Calu3 (cell line): ENCODE data around the gene TENM4. TPM values are rescaled to one million over a fixed set of nuclear protein-coding genes. Genes with fewer than 3 reads are reported as not detected.

Experiments used
- BruUV-seq: library from RNA; stranded (reverse); fragments of 400-500 nt; replicated peaks from 2 replicates; lab custom pipeline; 2021; lab: Mats Ljungman, UMichigan
- CTCF ChIA-PET: fragments of 300-600 bp; sonication (Branson Sonifier 250); formaldehyde crosslinking; loops from one replicate; lab custom pipeline; 2022; ENCODE audit warnings: antibody characterized with exemption; lab: Charles Lee
- DNase-seq: peaks from one replicate; pipeline ENCODE4 v3.0.0; 2022
- H3K27ac Mint-ChIP-seq: one replicate; pipeline ENCODE4 v1.8.0; 2022; ENCODE audit warnings: mixed read lengths; ENCODE audit not compliant: unreplicated experiment
- H3K27me3 Mint-ChIP-seq: one replicate; pipeline ENCODE4 v1.8.0; 2022; ENCODE audit warnings: mixed read lengths; ENCODE audit not compliant: unreplicated experiment
- H3K36me3 Mint-ChIP-seq: one replicate; pipeline ENCODE4 v1.8.0; 2022; ENCODE audit warnings: mild to moderate bottlenecking, moderate library complexity, mixed read lengths; ENCODE audit not compliant: insufficient read depth, unreplicated experiment
- H3K4me1 Mint-ChIP-seq: one replicate; pipeline ENCODE4 v1.8.0; 2022; ENCODE audit warnings: mild to moderate bottlenecking, low read depth, mixed read lengths; ENCODE audit not compliant: unreplicated experiment
- H3K4me3 Mint-ChIP-seq: one replicate; pipeline ENCODE4 v1.8.0; 2022; ENCODE audit warnings: mild to moderate bottlenecking, low read depth, moderate library complexity, mixed read lengths; ENCODE audit not compliant: unreplicated experiment
- H3K9me3 Mint-ChIP-seq: one replicate; pipeline ENCODE4 v1.8.0; 2022; ENCODE audit warnings: low read depth, mixed read lengths; ENCODE audit not compliant: unreplicated experiment
- CTCF ChIP-seq: fragments of 200-600 bp; IDR thresholded peaks from one replicate; pipeline ENCODE4 v1.8.0; 2022; ENCODE audit warnings: antibody characterized with exemption; ENCODE audit not compliant: unreplicated experiment
- intact Hi-C: fragments of 100-400 bp; cut with micrococcal nuclease; formaldehyde crosslinking; loops from one replicate; pipeline ENCODE4 v1.10.0; 2022; ENCODE audit not compliant: unreplicated experiment
- total RNA-seq: library from RNA; stranded (reverse); gene quantifications from 2 replicates; pipeline ENCODE4 v1.2.3, GENCODE V29; 2022

TENM4 gene
- total RNA-seq, 1 experiment from 2014 or later: not detected

- BruUV-seq: no TSS peak
- no peaks in the 10 kb centered on the region for H3K4me1 Mint-ChIP-seq
- TF ChIP-seq CTCF: no peak
- peaks cover 52% of the 10 kb centered on the region for H3K27me3 Mint-ChIP-seq
- H3K9me3 Mint-ChIP-seq: no peaks in the 10 kb centered on the region
- H3K36me3 Mint-ChIP-seq: no peaks in the 10 kb centered on the region
- no peak for DNase-seq
- H3K27ac Mint-ChIP-seq: no peak overlapping the region
- H3K4me3 Mint-ChIP-seq: no peak overlapping the region
- intact Hi-C loops: no loop called here
- CTCF ChIA-PET: no interaction called here
Observed at GRCh38 chr11:78810559-78811009, 630.2 kb downstream of the TENM4 start.

- no peak overlapping the region for H3K4me3 Mint-ChIP-seq
- BruUV-seq: no TSS peak
- DNase-seq: no peak
- H3K36me3 Mint-ChIP-seq: no peaks in the 10 kb centered on the region
- H3K4me1 Mint-ChIP-seq: no peaks in the 10 kb centered on the region
- CTCF ChIA-PET: interaction anchor here (0.9 kb wide), 1 partner anchor 1608 kb away, joined by 3 read pairs; no protein-coding TSS in a partner anchor
- H3K27ac Mint-ChIP-seq: no peak overlapping the region
- TF ChIP-seq CTCF: no peak
- H3K9me3 Mint-ChIP-seq: no peaks in the 10 kb centered on the region
- H3K27me3 Mint-ChIP-seq: peaks cover 47% of the 10 kb centered on the region
- intact Hi-C loops: no loop called here
Observed at GRCh38 chr11:78809931-78810541, 630.8 kb downstream of the TENM4 start.

- Mint-ChIP-seq H3K4me3 (no peak overlapping the region), H3K36me3 (no peaks in the 10 kb centered on the region), H3K27me3 (peaks cover 36% of the 10 kb centered on the region), H3K9me3 (no peaks in the 10 kb centered on the region), H3K4me1 (no peaks in the 10 kb centered on the region), H3K27ac (no peak overlapping the region)
- no peak for TF ChIP-seq CTCF
- CTCF ChIA-PET: interaction anchor here (0.9 kb wide), 1 partner anchor 1609 kb away, joined by 3 read pairs; no protein-coding TSS in a partner anchor
- no peak for DNase-seq
- intact Hi-C loops: no loop called here
- no TSS peak for BruUV-seq
Observed at GRCh38 chr11:78808923-78809322, 631.9 kb downstream of the TENM4 start.

- no TSS peak for BruUV-seq
- DNase-seq: no peak
- Mint-ChIP-seq H3K27me3 (peaks cover 20% of the 10 kb centered on the region), H3K36me3 (no peaks in the 10 kb centered on the region), H3K9me3 (no peaks in the 10 kb centered on the region), H3K27ac (no peak overlapping the region), H3K4me1 (no peaks in the 10 kb centered on the region), H3K4me3 (no peak overlapping the region)
- intact Hi-C loops: no loop called here
- CTCF ChIA-PET: no interaction called here
- TF ChIP-seq CTCF: no peak
Observed at GRCh38 chr11:78807351-78807750, 633.5 kb downstream of the TENM4 start.
